Measurements from ENCODE around the gene SYTL3. TPM values are rescaled to one million over a fixed set of nuclear protein-coding genes. Genes with fewer than 3 reads are reported as not detected.

Gene SYTL3
- total and polyA plus RNA-seq, 9 of the 15 experiments (the other 6 are each of a cell fraction or from before 2014, with no cell fraction given): 0.04 to 0.46 (median 0.17) TPM; not detected in 1

GRCh38 chr6:158631678-158632537 is 17.9 kb upstream of the SYTL3 start (continued):
- TF ChIP-seq ATF6 (CRISPR knock-in tag; IDR thresholded peaks at IDR 0.05) (no peak), NBN (IDR thresholded peaks at IDR 0.05; ENCODE audit: low read depth) (peak; percentile 25; the same call in 1 of the 2 replicates), ZNF507 (tag; conservative IDR thresholded peaks at IDR 0.05) (no peak), FOXA3 (CRISPR knock-in tag; conservative IDR thresholded peaks at IDR 0.05 in 1 of 2, IDR thresholded peaks at IDR 0.05 in 1 of 2) (0 out of 4 replicates have a peak, but pooled peaks of 1 of the 2 experiments have one; percentile 44), GTF2E2 (tag; IDR thresholded peaks at IDR 0.05) (no peak), SMC3 (conservative IDR thresholded peaks at IDR 0.05; ENCODE audit: insufficient read depth, low read depth, low read length) (no peak), MAFG (tag; conservative IDR thresholded peaks at IDR 0.05) (0 out of 2 replicates have a peak, but pooled peaks have one; percentile 27), RCOR1 (IDR thresholded peaks at IDR 0.05; ENCODE audit: borderline replicate concordance in 1 of 2, low read depth in 2 of 2, low read length in 2 of 2) (peak in 1 of 2 experiments; percentile 96; a peak in 3 of 4 replicates), ZC3H11A (IDR thresholded peaks at IDR 0.05; ENCODE audit: low read depth, low read length) (no peak), ZNF212 (CRISPR knock-in tag; IDR thresholded peaks at IDR 0.05) (no peak), PRMT5 (CRISPR knock-in tag; IDR thresholded peaks at IDR 0.05) (no peak), CREB1 (IDR thresholded peaks at IDR 0.05) (peak; percentile 66), CREB1 (CRISPR knock-in tag; IDR thresholded peaks at IDR 0.05) (peak; percentile 77), GMEB1 (CRISPR knock-in tag; IDR thresholded peaks at IDR 0.05) (no peak), STAT5A (IDR thresholded peaks at IDR 0.05; ENCODE audit: borderline replicate concordance, low read length) (0 out of 2 replicates have a peak, but pooled peaks have one; percentile 42), NRF1 (conservative IDR thresholded peaks at IDR 0.05 in 1 of 2, IDR thresholded peaks at IDR 0.05 in 1 of 2) (peak in 1 of 2 experiments; percentile 33; a peak in 1 of 4 replicates), KHSRP (IDR thresholded peaks at IDR 0.05) (no peak), STAT5B (CRISPR knock-in tag; IDR thresholded peaks at IDR 0.05) (no peak), ATF1 (CRISPR knock-in tag; IDR thresholded peaks at IDR 0.05) (no peak), ATF1 (tag; IDR thresholded peaks at IDR 0.05) (peak; percentile 92), RFX5 (IDR thresholded peaks at IDR 0.05; ENCODE audit: low read depth, low read length) (no peak), ZNF134 (CRISPR knock-in tag; conservative IDR thresholded peaks at IDR 0.05) (no peak), NFYB (IDR thresholded peaks at IDR 0.05; ENCODE audit: extremely low read depth, insufficient read length) (peak; percentile 8), STAT6 (CRISPR knock-in tag; IDR thresholded peaks at IDR 0.05) (0 out of 2 replicates have a peak, but pooled peaks have one; percentile 13)

Measured in K562 (cell line).